ENCODE measurements around the gene NPHP4. TPM values are rescaled to one million over a fixed set of nuclear protein-coding genes. Genes with fewer than 3 reads are reported as not detected.

Gene NPHP4
- total RNA-seq, 4 donors from 2014 or later: 1.1 to 10.4 (median 1.8) TPM

DNA sequence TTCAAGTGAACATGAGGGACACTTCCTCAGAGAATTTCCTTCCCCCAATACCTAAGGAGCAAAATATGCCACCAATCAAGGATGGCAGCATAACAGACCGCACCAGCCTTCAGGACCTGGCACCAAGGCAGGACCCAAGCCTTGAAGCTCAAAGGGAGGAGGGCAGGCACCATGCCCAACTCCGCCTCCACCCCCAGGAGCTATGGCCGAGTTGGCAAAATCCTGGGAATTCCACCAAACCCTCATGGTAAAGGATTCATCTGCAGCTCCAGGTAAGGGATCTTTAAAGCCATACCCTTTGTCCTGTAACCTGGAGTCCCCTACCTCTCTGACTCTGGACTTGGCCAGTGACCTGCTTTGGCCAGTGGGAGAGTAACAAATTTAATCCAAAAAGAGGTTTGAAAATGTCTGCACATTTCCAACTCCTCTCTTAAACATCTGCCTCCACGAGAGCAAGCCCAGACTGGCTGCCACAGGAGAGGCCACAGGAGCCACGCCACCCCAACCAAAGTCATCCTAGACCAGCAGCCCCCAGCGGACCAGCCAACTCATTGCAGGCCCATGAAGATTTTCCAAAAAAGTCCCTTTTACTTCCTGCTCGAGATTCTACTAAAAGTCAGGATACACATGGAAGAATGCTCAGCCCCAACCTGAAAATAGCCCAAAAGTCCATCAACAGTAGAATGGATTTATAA is 41.9 kb downstream of the NPHP4 start:
- Histone ChIP-seq H3K4me3 (no peak overlapping the region), H3K36me3 (peaks cover 0 to 6% of the 10 kb centered on the region in 2 donors), H3K9me3 (no peaks in the 10 kb centered on the region), H3K27ac (no peak overlapping the region), H3K4me1 (no peaks in the 10 kb centered on the region), H3K27me3 (no peaks in the 10 kb centered on the region)
- DNase-seq (no peak), ATAC-seq (no peak)
- intact Hi-C loops (cut with DNase I; ENCODE audit: low total_unique reads): no loop called here
- TF ChIP-seq CTCF (IDR thresholded peaks at IDR 0.05 in 4 of 5, conservative IDR thresholded peaks at IDR 0.05 in 1 of 5) (no peak), POLR2A (IDR thresholded peaks at IDR 0.05) (no peak)
- in situ Hi-C loops (cut with MboI; ENCODE audit: low sequenced_read_pairs in 4 of 4): loop anchor here in 1 of 4 donors (25.0 kb wide), 1 partner anchor 438 kb away; no protein-coding TSS in a partner anchor

DNA sequence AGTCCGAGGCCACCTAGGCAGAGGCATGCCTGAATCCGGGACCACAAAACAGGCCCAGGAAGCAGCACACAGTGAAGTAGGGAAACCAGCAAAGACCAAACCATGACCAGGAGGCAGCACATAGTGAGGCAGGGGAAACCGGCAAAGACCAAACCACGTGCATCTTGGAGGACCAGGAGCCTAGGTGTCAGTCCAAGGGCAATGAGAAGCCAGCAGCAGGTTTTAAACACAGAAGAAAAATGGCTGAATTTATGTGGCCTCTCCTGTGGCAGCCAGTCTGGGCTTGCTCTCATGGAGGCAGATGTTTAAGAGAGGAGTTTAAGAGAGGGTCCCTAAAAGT is 42.5 kb downstream of the NPHP4 start:
- TF ChIP-seq POLR2A (IDR thresholded peaks at IDR 0.05) (no peak), CTCF (IDR thresholded peaks at IDR 0.05 in 4 of 5, conservative IDR thresholded peaks at IDR 0.05 in 1 of 5) (no peak)
- Histone ChIP-seq H3K27me3 (no peaks in the 10 kb centered on the region), H3K36me3 (peaks cover 0 to 6% of the 10 kb centered on the region in 2 donors), H3K27ac (no peak overlapping the region), H3K4me1 (no peaks in the 10 kb centered on the region), H3K4me3 (no peak overlapping the region), H3K9me3 (no peaks in the 10 kb centered on the region)
- no peak for DNase-seq
- no peak for ATAC-seq
- in situ Hi-C loops (cut with MboI; ENCODE audit: low sequenced_read_pairs in 4 of 4): loop anchor here in 2 of 4 donors (25.0 kb wide), 1 partner anchor 437 kb away; no protein-coding TSS in a partner anchor
- intact Hi-C loops (cut with DNase I; ENCODE audit: low total_unique reads): no loop called here

- intact Hi-C loops (cut with DNase I; ENCODE audit: low total_unique reads) (no loop called here), in situ Hi-C loops (cut with MboI; ENCODE audit: low sequenced_read_pairs in 4 of 4) (loop anchor here in 1 of 4 donors (25.0 kb wide), 1 partner anchor 437 kb away; no protein-coding TSS in a partner anchor)
- Histone ChIP-seq H3K27ac (no peak overlapping the region), H3K9me3 (no peaks in the 10 kb centered on the region), H3K36me3 (peaks cover 0 to 6% of the 10 kb centered on the region in 2 donors), H3K4me3 (no peak overlapping the region), H3K4me1 (no peaks in the 10 kb centered on the region), H3K27me3 (no peaks in the 10 kb centered on the region)
- no peak for ATAC-seq
- TF ChIP-seq CTCF (IDR thresholded peaks at IDR 0.05 in 4 of 5, conservative IDR thresholded peaks at IDR 0.05 in 1 of 5): no peak
- TF ChIP-seq POLR2A (IDR thresholded peaks at IDR 0.05): no peak
- no peak for DNase-seq
Observed at GRCh38 chr1:5949085-5949760, 43.0 kb downstream of the NPHP4 start.

DNA sequence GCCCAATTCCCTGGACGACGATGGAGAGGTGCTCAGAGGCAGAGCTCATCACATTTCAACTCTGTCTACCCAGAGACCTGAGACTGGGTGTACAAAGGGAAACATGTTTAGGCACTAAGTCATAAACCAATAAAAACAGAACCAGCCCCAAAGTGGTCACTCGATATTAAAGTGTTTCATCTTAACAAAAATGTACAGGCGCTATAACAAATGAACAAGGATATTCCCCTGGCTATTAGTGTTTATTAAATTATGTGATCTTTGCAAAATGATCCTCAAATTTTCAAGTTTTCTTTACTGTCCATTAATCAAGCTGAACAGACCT is 43.6 kb downstream of the NPHP4 start:
- in situ Hi-C loops (cut with MboI; ENCODE audit: low sequenced_read_pairs in 4 of 4): loop anchor here in 1 of 4 donors (25.0 kb wide), 1 partner anchor 436 kb away; no protein-coding TSS in a partner anchor
- peaks cover 0 to 6% of the 10 kb centered on the region in 2 donors for H3K36me3 ChIP-seq
- H3K4me3 ChIP-seq: no peak overlapping the region
- no peaks in the 10 kb centered on the region for H3K9me3 ChIP-seq
- H3K4me1 ChIP-seq: no peaks in the 10 kb centered on the region
- ATAC-seq (no peak), DNase-seq (no peak)
- no peaks in the 10 kb centered on the region for H3K27me3 ChIP-seq
- intact Hi-C loops (cut with DNase I; ENCODE audit: low total_unique reads): no loop called here
- no peak overlapping the region for H3K27ac ChIP-seq
- TF ChIP-seq CTCF (IDR thresholded peaks at IDR 0.05 in 4 of 5, conservative IDR thresholded peaks at IDR 0.05 in 1 of 5) (no peak), POLR2A (IDR thresholded peaks at IDR 0.05) (no peak)
